Measurements from ENCODE around the gene HAP1.

HAP1 gene

GRCh38 chr17:41737680-41738023 lies 3.2 kb upstream of the HAP1 start:
- DNase-seq (ENCODE audit: extremely low read depth, low read depth): no peak
- no peak for TF ChIP-seq CTCF (IDR thresholded peaks at IDR 0.05; ENCODE audit: low read depth, low read length, missing control alignments)
- no peak overlapping the region for H3K4me3 ChIP-seq (replicated peaks; ENCODE audit: low read depth, low read length)

- TF ChIP-seq CTCF (IDR thresholded peaks at IDR 0.05; ENCODE audit: low read depth, low read length, missing control alignments): no peak
- no peak for DNase-seq (ENCODE audit: extremely low read depth, low read depth)
Measured at GRCh38 chr17:41736983-41737679, 2.7 kb upstream of the HAP1 start.

GRCh38 chr17:41735744-41736143 lies 1.3 kb upstream of the HAP1 start:
- H3K4me3 ChIP-seq (replicated peaks; ENCODE audit: low read depth, low read length): no peak overlapping the region
- no peak for DNase-seq (ENCODE audit: extremely low read depth, low read depth)
- no peak for TF ChIP-seq CTCF (IDR thresholded peaks at IDR 0.05; ENCODE audit: low read depth, low read length, missing control alignments)

More at GRCh38 chr17:41736983-41737679, 2.7 kb upstream of the HAP1 start:
- no peak overlapping the region for H3K4me3 ChIP-seq (replicated peaks; ENCODE audit: low read depth, low read length)

- no peak for DNase-seq (ENCODE audit: extremely low read depth, low read depth)
- TF ChIP-seq CTCF (IDR thresholded peaks at IDR 0.05; ENCODE audit: low read depth, low read length, missing control alignments): no peak
- peak overlapping the region; percentile 34 for H3K4me3 ChIP-seq (replicated peaks; ENCODE audit: low read depth, low read length)
Measured at GRCh38 chr17:41734949-41735313, 488 bp upstream of the HAP1 start.

- peak overlapping the region; percentile 34 for H3K4me3 ChIP-seq (replicated peaks; ENCODE audit: low read depth, low read length)
- no peak for TF ChIP-seq CTCF (IDR thresholded peaks at IDR 0.05; ENCODE audit: low read depth, low read length, missing control alignments)
- DNase-seq (ENCODE audit: extremely low read depth, low read depth): no peak
Measured at GRCh38 chr17:41733348-41734138, 900 bp downstream of the HAP1 start.

GRCh38 chr17:41731836-41732235 lies 2.6 kb downstream of the HAP1 start:
- TF ChIP-seq CTCF (IDR thresholded peaks at IDR 0.05; ENCODE audit: low read depth, low read length, missing control alignments): no peak
- DNase-seq (ENCODE audit: extremely low read depth, low read depth): no peak
- no peak overlapping the region for H3K4me3 ChIP-seq (replicated peaks; ENCODE audit: low read depth, low read length)

Data from HFF-Myc (cell line).